Neural progenitor cell (in vitro differentiated cells): Measurements from ENCODE around the gene INTS15. TPM values are rescaled to one million over a fixed set of nuclear protein-coding genes. Genes with fewer than 3 reads are reported as not detected.
A peak's percentile ranks its signal among the peaks of the same experiment; 100 is the strongest.

Experiments used
- DNase-seq: peaks from one replicate; pipeline ENCODE4 v3.0.0-alpha.2; 2016; ENCODE audit warnings: low spot score
- H2AFZ ChIP-seq: fragments of 200-600 bp; sonication (generic); replicated peaks from 2 replicates; pipeline ENCODE4 v1.6.1; 2016; ENCODE audit warnings: antibody characterized with exemption
- H3F3A ChIP-seq: fragments of 200-600 bp; sonication (generic); 2 replicates; pipeline ENCODE4 v1.6.1; 2016; ENCODE audit warnings: antibody characterized with exemption, low read depth
- H3K27ac ChIP-seq: fragments of 200-600 bp; sonication (generic); 2 replicates; pipeline ENCODE4 v1.5.1; 2016; ENCODE audit warnings: mild to moderate bottlenecking
- H3K27me3 ChIP-seq: fragments of 200-600 bp; sonication (generic); 2 replicates; pipeline ENCODE4 v1.6.1; 2016; ENCODE audit warnings: mild to moderate bottlenecking, moderate library complexity
- H3K36me3 ChIP-seq: fragments of 200-600 bp; sonication (generic); 2 replicates; pipeline ENCODE4 v1.5.1; 2016
- H3K4me1 ChIP-seq: fragments of 200-600 bp; sonication (generic); 2 replicates; pipeline ENCODE4 v1.6.1; 2016; ENCODE audit warnings: mixed run types
- H3K4me2 ChIP-seq: fragments of 200-600 bp; sonication (generic); 2 replicates; pipeline ENCODE4 v1.6.1; 2016
- H3K4me3 ChIP-seq: fragments of 200-600 bp; sonication (generic); 2 replicates; pipeline ENCODE4 v1.5.1; 2016
- H3K79me2 ChIP-seq: fragments of 200-600 bp; sonication (generic); 2 replicates; pipeline ENCODE4 v1.6.1; 2016; ENCODE audit warnings: low read depth
- H3K9ac ChIP-seq: fragments of 200-600 bp; sonication (generic); 2 replicates; pipeline ENCODE4 v1.6.1; 2016
- H3K9me3 ChIP-seq: fragments of 200-600 bp; sonication (generic); 2 replicates; pipeline ENCODE4 v1.5.1; 2016; ENCODE audit warnings: low read depth
- H4K20me1 ChIP-seq: fragments of 200-600 bp; sonication (generic); 2 replicates; pipeline ENCODE4 v1.6.1; 2016; ENCODE audit warnings: low read depth
- H3K27ac Mint-ChIP-seq: 3 replicates; pipeline ENCODE4 v1.8.0; 2021; ENCODE audit warnings: mixed read lengths
- H3K27me3 Mint-ChIP-seq: 2 replicates; pipeline ENCODE4 v1.8.0; 2022; ENCODE audit warnings: low read depth, mild to moderate bottlenecking, inconsistent platforms, moderate library complexity, mixed read lengths; ENCODE audit not compliant: insufficient read depth
- H3K36me3 Mint-ChIP-seq: 3 replicates; pipeline ENCODE4 v1.8.0; 2021; ENCODE audit warnings: mixed read lengths
- H3K4me1 Mint-ChIP-seq: 3 replicates; pipeline ENCODE4 v1.8.0; 2021; ENCODE audit warnings: mixed read lengths
- H3K4me3 Mint-ChIP-seq: 3 replicates; pipeline ENCODE4 v1.8.0; 2021; ENCODE audit warnings: mild to moderate bottlenecking, moderate library complexity, mixed read lengths
- H3K9me3 Mint-ChIP-seq: 3 replicates; pipeline ENCODE4 v1.8.0; 2020; ENCODE audit warnings: mixed read lengths
- EZH2 ChIP-seq: fragments of 200-600 bp; sonication (generic); IDR thresholded peaks from 2 replicates; pipeline ENCODE4 v1.6.1; 2017; ENCODE audit warnings: antibody characterized with exemption, mild to moderate bottlenecking, moderate library complexity
- EZH2phosphoT487 ChIP-seq: fragments of 200-600 bp; sonication (generic); IDR thresholded peaks from 2 replicates; pipeline ENCODE4 v1.6.1; 2017; ENCODE audit warnings: antibody characterized with exemption
- total RNA-seq: library from RNA; depleted of rRNA; stranded (reverse); fragments of >200 nt; gene quantifications from 2 replicates; pipeline ENCODE4 v1.2.3, GENCODE V29; 2015; ENCODE audit warnings: low replicate concordance
- TF ChIP-seq, protein P1 (sequence below): fragments of 200-600 bp; sonication (generic); IDR thresholded peaks from 2 replicates; pipeline ENCODE4 v1.5.1; 2017; ENCODE audit warnings: antibody characterized with exemption, mild to moderate bottlenecking

Gene INTS15
- total RNA-seq, 1 donor from 2014 or later = 13.7 TPM

DNA sequence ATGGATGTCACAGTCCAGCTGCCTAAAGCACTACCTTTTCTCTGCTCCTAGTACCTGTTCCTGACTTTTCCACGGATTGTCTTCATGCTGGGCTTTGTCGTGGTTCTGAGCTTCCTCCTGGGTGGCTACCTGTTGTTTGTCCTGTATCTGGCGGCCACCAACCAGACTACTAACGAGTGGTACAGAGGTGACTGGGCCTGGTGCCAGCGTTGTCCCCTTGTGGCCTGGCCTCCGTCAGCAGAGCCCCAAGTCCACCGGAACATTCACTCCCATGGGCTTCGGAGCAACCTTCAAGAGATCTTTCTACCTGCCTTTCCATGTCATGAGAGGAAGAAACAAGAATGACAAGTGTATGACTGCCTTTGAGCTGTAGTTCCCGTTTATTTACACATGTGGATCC lies 1.3 kb upstream of the INTS15 start:
- H3K79me2 ChIP-seq = peaks cover 20% of the 10 kb centered on the region

DNA sequence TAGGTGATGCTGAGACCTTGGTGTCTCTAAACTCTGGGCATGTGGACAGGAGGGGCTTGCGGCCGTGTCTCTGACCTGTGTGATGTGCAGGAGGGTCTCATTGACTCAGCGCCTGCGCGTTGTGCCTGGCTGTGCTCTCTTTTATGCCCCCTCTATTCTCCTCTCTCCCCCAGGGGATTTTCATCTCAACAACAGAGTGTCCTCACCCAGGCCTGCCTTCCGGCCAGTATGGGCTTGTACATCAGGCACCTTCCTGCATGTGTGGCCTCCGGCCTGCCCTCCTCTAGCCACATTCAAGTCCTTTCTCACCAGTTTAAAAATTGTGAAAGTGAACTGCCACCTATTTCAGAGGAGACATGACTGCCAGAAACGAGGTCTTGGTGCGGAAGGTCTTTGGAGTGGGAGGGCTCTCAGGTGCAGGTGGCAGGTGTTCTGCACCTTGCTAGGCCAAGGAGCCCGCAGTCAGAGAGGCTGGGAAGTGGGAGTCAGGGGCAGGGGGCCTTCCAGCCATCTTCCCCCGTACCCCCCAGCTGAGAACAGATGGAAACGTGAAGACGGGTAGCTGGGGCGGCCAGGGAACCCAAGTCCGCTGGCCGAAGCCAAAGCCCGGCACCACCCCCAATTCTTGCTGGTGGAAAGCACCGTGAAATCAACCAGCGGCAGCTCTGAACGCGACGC lies 531 bp upstream of the INTS15 start:
- Mint-ChIP-seq H3K36me3 (peaks cover 17% of the 10 kb centered on the region), H3K4me1 (peaks cover 10% of the 10 kb centered on the region), H3K27ac (peak overlapping the region; percentile 76), H3K4me3 (peak overlapping the region; percentile 90), H3K9me3 (no peaks in the 10 kb centered on the region), H3K27me3 (peaks cover 8% of the 10 kb centered on the region)
- peak overlapping the region; percentile 77 for H2AFZ ChIP-seq
- peak overlapping the region; percentile 82 for H3K4me3 ChIP-seq
- H3K4me1 ChIP-seq = peaks cover 9% of the 10 kb centered on the region
- H4K20me1 ChIP-seq = peaks cover 12% of the 10 kb centered on the region
- DNase-seq = no peak
- H3F3A ChIP-seq = peaks cover 19% of the 10 kb centered on the region
- TF ChIP-seq EZH2phosphoT487 (no peak), EZH2 (no peak)
- TF ChIP-seq, protein P1, sequence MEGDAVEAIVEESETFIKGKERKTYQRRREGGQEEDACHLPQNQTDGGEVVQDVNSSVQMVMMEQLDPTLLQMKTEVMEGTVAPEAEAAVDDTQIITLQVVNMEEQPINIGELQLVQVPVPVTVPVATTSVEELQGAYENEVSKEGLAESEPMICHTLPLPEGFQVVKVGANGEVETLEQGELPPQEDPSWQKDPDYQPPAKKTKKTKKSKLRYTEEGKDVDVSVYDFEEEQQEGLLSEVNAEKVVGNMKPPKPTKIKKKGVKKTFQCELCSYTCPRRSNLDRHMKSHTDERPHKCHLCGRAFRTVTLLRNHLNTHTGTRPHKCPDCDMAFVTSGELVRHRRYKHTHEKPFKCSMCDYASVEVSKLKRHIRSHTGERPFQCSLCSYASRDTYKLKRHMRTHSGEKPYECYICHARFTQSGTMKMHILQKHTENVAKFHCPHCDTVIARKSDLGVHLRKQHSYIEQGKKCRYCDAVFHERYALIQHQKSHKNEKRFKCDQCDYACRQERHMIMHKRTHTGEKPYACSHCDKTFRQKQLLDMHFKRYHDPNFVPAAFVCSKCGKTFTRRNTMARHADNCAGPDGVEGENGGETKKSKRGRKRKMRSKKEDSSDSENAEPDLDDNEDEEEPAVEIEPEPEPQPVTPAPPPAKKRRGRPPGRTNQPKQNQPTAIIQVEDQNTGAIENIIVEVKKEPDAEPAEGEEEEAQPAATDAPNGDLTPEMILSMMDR = no peak
- no peak overlapping the region for H3K27ac ChIP-seq
- no peaks in the 10 kb centered on the region for H3K9me3 ChIP-seq
- H3K27me3 ChIP-seq = no peaks in the 10 kb centered on the region
- peaks cover 20% of the 10 kb centered on the region for H3K79me2 ChIP-seq
- no peak overlapping the region for H3K9ac ChIP-seq
- H3K4me2 ChIP-seq = peak overlapping the region; percentile 77
- H3K36me3 ChIP-seq = peaks cover 8% of the 10 kb centered on the region

More for the DNA sequence above, 1.3 kb upstream of the INTS15 start:
- H3K27ac Mint-ChIP-seq = peak overlapping the region; percentile 67
- Histone ChIP-seq H3K4me2 (no peak overlapping the region), H4K20me1 (peaks cover 12% of the 10 kb centered on the region), H3K27ac (no peak overlapping the region), H2AFZ (no peak overlapping the region), H3K4me3 (no peak overlapping the region), H3K9ac (no peak overlapping the region), H3K4me1 (peaks cover 9% of the 10 kb centered on the region), H3K27me3 (no peaks in the 10 kb centered on the region), H3K9me3 (no peaks in the 10 kb centered on the region), H3K36me3 (peaks cover 8% of the 10 kb centered on the region), H3F3A (peaks cover 19% of the 10 kb centered on the region)
- peaks cover 19% of the 10 kb centered on the region for H3K36me3 Mint-ChIP-seq
- H3K4me3 Mint-ChIP-seq = peak overlapping the region; percentile 90
- peaks cover 10% of the 10 kb centered on the region for H3K4me1 Mint-ChIP-seq
- peaks cover 8% of the 10 kb centered on the region for H3K27me3 Mint-ChIP-seq
- DNase-seq = no peak
- H3K9me3 Mint-ChIP-seq = no peaks in the 10 kb centered on the region
- no peak for TF ChIP-seq EZH2
- TF ChIP-seq, protein P1 = no peak

DNA sequence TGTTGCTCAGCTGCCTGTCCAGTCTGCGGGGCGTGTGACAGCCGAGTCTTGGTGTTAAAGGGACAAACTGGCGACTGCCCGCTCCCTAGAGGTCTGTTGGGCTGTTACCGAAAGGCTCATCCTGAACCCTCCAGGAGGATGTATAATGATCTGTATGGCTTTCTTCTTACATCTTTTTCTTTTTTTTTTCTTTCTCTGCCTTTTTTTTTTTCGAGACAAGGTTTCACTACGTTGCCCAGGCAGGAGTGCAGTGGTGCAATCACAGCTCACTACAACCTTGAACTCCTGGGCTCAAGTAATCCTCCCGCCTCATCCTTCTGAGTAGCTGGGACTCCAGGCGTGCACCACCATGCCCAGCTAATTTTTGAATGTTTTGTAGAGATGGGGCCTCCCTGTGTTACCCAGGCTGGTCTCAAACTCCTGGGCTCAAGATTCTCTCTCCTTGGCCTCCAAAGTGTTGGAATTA lies 857 bp downstream of the INTS15 start:
- H3F3A ChIP-seq = peaks cover 19% of the 10 kb centered on the region
- peaks cover 7% of the 10 kb centered on the region for H3K27me3 Mint-ChIP-seq
- peaks cover 8% of the 10 kb centered on the region for H3K36me3 ChIP-seq
- no peak overlapping the region for H3K27ac ChIP-seq
- H3K9me3 ChIP-seq = no peaks in the 10 kb centered on the region
- peak; percentile 26 for TF ChIP-seq EZH2
- TF ChIP-seq, protein P1 = no peak
- peak; percentile 70 for DNase-seq
- peaks cover 11% of the 10 kb centered on the region for H3K36me3 Mint-ChIP-seq
- H3K27ac Mint-ChIP-seq = peak overlapping the region; percentile 86
- peak overlapping the region; percentile 91 for H3K4me3 Mint-ChIP-seq
- H4K20me1 ChIP-seq = peaks cover 12% of the 10 kb centered on the region
- peak overlapping the region; percentile 82 for H3K4me3 ChIP-seq
- no peaks in the 10 kb centered on the region for H3K9me3 Mint-ChIP-seq
- H3K9ac ChIP-seq = peak overlapping the region; percentile 64
- H3K79me2 ChIP-seq = peaks cover 20% of the 10 kb centered on the region
- peaks cover 10% of the 10 kb centered on the region for H3K4me1 Mint-ChIP-seq
- peak overlapping the region; percentile 82 for H2AFZ ChIP-seq
- H3K4me1 ChIP-seq = peaks cover 9% of the 10 kb centered on the region
- H3K4me2 ChIP-seq = peak overlapping the region; percentile 80
- H3K27me3 ChIP-seq = no peaks in the 10 kb centered on the region
